BLaER1 (cell line): Measurements from ENCODE around the gene CHMP6.
"Not testable (repeated sequence)": the region's sequence is repeated elsewhere in the genome, so short reads cannot be mapped to it uniquely, and the experiment has no call there.

Source experiments
- H3K27ac ChIP-seq: shearing (Covaris generic); formaldehyde crosslinking; 2 replicates; pipeline ENCODE4 v1.8.1; 2022
- H3K27me3 ChIP-seq: shearing (Covaris generic); formaldehyde crosslinking; 2 replicates; pipeline ENCODE4 v1.8.1; 2022
- H3K36me3 ChIP-seq: shearing (Covaris generic); formaldehyde crosslinking; 2 replicates; pipeline ENCODE4 v1.8.1; 2022
- H3K4me1 ChIP-seq: shearing (Covaris generic); formaldehyde crosslinking; 2 replicates; pipeline ENCODE4 v1.8.1; 2022
- H3K4me2 ChIP-seq: shearing (Covaris generic); formaldehyde crosslinking; 2 replicates; pipeline ENCODE4 v1.8.1; 2022
- H3K4me3 ChIP-seq: shearing (Covaris generic); formaldehyde crosslinking; 2 replicates; pipeline ENCODE4 v1.8.1; 2022
- H3K9ac ChIP-seq: shearing (Covaris generic); formaldehyde crosslinking; 2 replicates; pipeline ENCODE4 v1.8.1; 2022
- H3K9me3 ChIP-seq: shearing (Covaris generic); formaldehyde crosslinking; 2 replicates; pipeline ENCODE4 v1.8.1; 2022
- H4K20me1 ChIP-seq: shearing (Covaris generic); formaldehyde crosslinking; 2 replicates; pipeline ENCODE4 v1.8.1; 2022
- Cebpa-rat ChIP-seq: shearing (Covaris generic); IDR thresholded peaks from 2 replicates; pipeline ENCODE4 v1.8.1; 2022

The CHMP6 gene

GRCh38 chr17:81010935-81011334, 19.3 kb downstream of the CHMP6 start:
- H3K27ac ChIP-seq = no peak overlapping the region
- H3K36me3 ChIP-seq = no peaks in the 10 kb centered on the region
- peaks cover 31% of the 10 kb centered on the region for H3K9me3 ChIP-seq
- no peak overlapping the region for H3K9ac ChIP-seq
- H4K20me1 ChIP-seq = peaks cover 14% of the 10 kb centered on the region; the same call in 1 of the 2 replicates
- no peak overlapping the region for H3K4me3 ChIP-seq
- no peak overlapping the region for H3K4me2 ChIP-seq
- H3K27me3 ChIP-seq = peaks cover 16% of the 10 kb centered on the region
- TF ChIP-seq Cebpa-rat = no peak
- H3K4me1 ChIP-seq = peaks cover 18% of the 10 kb centered on the region

GRCh38 chr17:81011951-81012350, 20.3 kb downstream of the CHMP6 start:
- Histone ChIP-seq H3K27me3 (peaks cover 6% of the 10 kb centered on the region), H4K20me1 (peaks cover 4% of the 10 kb centered on the region; the same call in 1 of the 2 replicates), H3K4me2 (no peak overlapping the region), H3K4me1 (peaks cover 18% of the 10 kb centered on the region), H3K36me3 (no peaks in the 10 kb centered on the region), H3K4me3 (no peak overlapping the region), H3K9ac (no peak overlapping the region), H3K9me3 (peaks cover 41% of the 10 kb centered on the region), H3K27ac (no peak overlapping the region)
- TF ChIP-seq Cebpa-rat = no peak

GRCh38 chr17:81012574-81013447, 21.2 kb downstream of the CHMP6 start:
- Histone ChIP-seq H4K20me1 (no peaks in the 10 kb centered on the region), H3K9me3 (peaks cover 41% of the 10 kb centered on the region), H3K4me2 (peak overlapping the region; percentile 56; the same call in 1 of the 2 replicates), H3K4me1 (peaks cover 26% of the 10 kb centered on the region), H3K4me3 (no peak overlapping the region), H3K9ac (no peak overlapping the region), H3K36me3 (no peaks in the 10 kb centered on the region), H3K27ac (no peak overlapping the region), H3K27me3 (peaks cover 4% of the 10 kb centered on the region; the same call in 1 of the 2 replicates)
- TF ChIP-seq Cebpa-rat = no peak

GRCh38 chr17:81013642-81014041, 22.0 kb downstream of the CHMP6 start:
- Histone ChIP-seq H3K4me2 (peak overlapping the region; percentile 56), H3K4me3 (no peak overlapping the region), H3K36me3 (no peaks in the 10 kb centered on the region), H4K20me1 (no peaks in the 10 kb centered on the region), H3K9me3 (peaks cover 41% of the 10 kb centered on the region), H3K27me3 (peaks cover 4% of the 10 kb centered on the region; the same call in 1 of the 2 replicates), H3K9ac (no peak overlapping the region), H3K27ac (no peak overlapping the region), H3K4me1 (peaks cover 34% of the 10 kb centered on the region)
- TF ChIP-seq Cebpa-rat = no peak

- Histone ChIP-seq H3K9me3 (peaks cover 41% of the 10 kb centered on the region), H3K36me3 (no peaks in the 10 kb centered on the region), H3K9ac (no peak overlapping the region), H3K4me2 (no peak overlapping the region), H4K20me1 (no peaks in the 10 kb centered on the region), H3K27me3 (no peaks in the 10 kb centered on the region), H3K4me3 (no peak overlapping the region), H3K4me1 (peaks cover 41% of the 10 kb centered on the region), H3K27ac (no peak overlapping the region)
- no peak for TF ChIP-seq Cebpa-rat
These were observed 23.5 kb downstream of the CHMP6 start for GRCh38 chr17:81015136-81015535.

GRCh38 chr17:81016575-81016974, 24.9 kb downstream of the CHMP6 start:
- H3K27ac ChIP-seq = no peak overlapping the region
- H3K4me1 ChIP-seq = peaks cover 41% of the 10 kb centered on the region
- no peak overlapping the region for H3K4me2 ChIP-seq
- no peaks in the 10 kb centered on the region for H3K36me3 ChIP-seq
- peaks cover 27% of the 10 kb centered on the region for H3K9me3 ChIP-seq
- H3K9ac ChIP-seq = no peak overlapping the region
- H4K20me1 ChIP-seq = no peaks in the 10 kb centered on the region
- no peaks in the 10 kb centered on the region for H3K27me3 ChIP-seq
- no peak overlapping the region for H3K4me3 ChIP-seq
- no peak for TF ChIP-seq Cebpa-rat

- H3K36me3 ChIP-seq, H3K4me3 ChIP-seq, H3K27me3 ChIP-seq, H3K9ac ChIP-seq, H4K20me1 ChIP-seq: not testable (repeated sequence)
- H3K4me1 ChIP-seq = peaks cover 41% of the 10 kb centered on the region
- H3K4me2 ChIP-seq = peak overlapping the region; percentile 89
- H3K27ac ChIP-seq = peak overlapping the region; percentile 76
- H3K9me3 ChIP-seq = peaks cover 19% of the 10 kb centered on the region
These were observed 25.7 kb downstream of the CHMP6 start for GRCh38 chr17:81017330-81017729.

GRCh38 chr17:81018044-81018802, 26.6 kb downstream of the CHMP6 start:
- H3K9ac ChIP-seq = peak overlapping the region; percentile 67; the same call in 1 of the 2 replicates
- no peaks in the 10 kb centered on the region for H3K36me3 ChIP-seq
- H3K4me2 ChIP-seq = peak overlapping the region; percentile 89
- 0 out of 2 replicates have a peak, but pooled peaks cover under 1% of the 10 kb centered on the region for H4K20me1 ChIP-seq
- H3K4me1 ChIP-seq = peaks cover 42% of the 10 kb centered on the region
- H3K9me3 ChIP-seq = peaks cover 12% of the 10 kb centered on the region
- H3K27ac ChIP-seq = peak overlapping the region; percentile 76
- no peak for TF ChIP-seq Cebpa-rat
- H3K4me3 ChIP-seq = peak overlapping the region; percentile 60
- no peaks in the 10 kb centered on the region; the same call in 1 of the 2 replicates for H3K27me3 ChIP-seq

GRCh38 chr17:81019563-81020442, 28.2 kb downstream of the CHMP6 start:
- Histone ChIP-seq H3K4me2 (peak overlapping the region; percentile 89), H3K9ac (no peak overlapping the region), H3K27ac (0 out of 2 replicates have a peak overlapping the region, but pooled peaks have one; percentile 6), H3K9me3 (peaks cover 12% of the 10 kb centered on the region), H3K4me1 (peaks cover 41% of the 10 kb centered on the region), H3K27me3 (peaks cover 3% of the 10 kb centered on the region; the same call in 1 of the 2 replicates), H3K36me3 (no peaks in the 10 kb centered on the region), H3K4me3 (no peak overlapping the region), H4K20me1 (0 out of 2 replicates have a peak, but pooled peaks cover 4% of the 10 kb centered on the region)
- no peak for TF ChIP-seq Cebpa-rat
